Skin epidermis (tissue), 12 donors: ENCODE data around the gene LINC01488.
A peak's percentile ranks its signal among the peaks of the same experiment; 100 is the strongest.

Experiments
- H3K27ac ChIP-seq, 21 experiments: fragments of 200-600 bp; sonication (generic) in 11 of 21; one replicate each; pipeline ENCODE4 v1.5.0; 2020; ENCODE audit warnings: mild to moderate bottlenecking in 3 of 21, inconsistent platforms in 2 of 21, moderate library complexity in 2 of 21
- H3K4me3 ChIP-seq, 7 experiments: fragments of 200-600 bp; sonication (generic) in 2 of 7; one replicate each; pipeline ENCODE4 v1.5.0; 2020; ENCODE audit warnings: inconsistent platforms in 2 of 7, mild to moderate bottlenecking in 2 of 7, moderate library complexity in 1 of 7

LINC01488 gene

GRCh38 chr11:69475141-69475865 is 6.2 kb upstream of the LINC01488 start:
- no peak overlapping the region for H3K27ac ChIP-seq
- no peak overlapping the region for H3K4me3 ChIP-seq

- Histone ChIP-seq H3K4me3 (no peak overlapping the region), H3K27ac (no peak overlapping the region)
Observed at GRCh38 chr11:69475866-69476471, 5.5 kb upstream of the LINC01488 start.

- Histone ChIP-seq H3K4me3 (no peak overlapping the region), H3K27ac (no peak overlapping the region)
Observed at GRCh38 chr11:69476509-69476961, 4.9 kb upstream of the LINC01488 start.

- Histone ChIP-seq H3K4me3 (no peak overlapping the region), H3K27ac (no peak overlapping the region)
Observed at GRCh38 chr11:69477086-69477485, 4.4 kb upstream of the LINC01488 start.

GRCh38 chr11:69479591-69480271 is 1.7 kb upstream of the LINC01488 start:
- Histone ChIP-seq H3K27ac (peak overlapping the region in 13 of 21 experiments; percentile 12 to 75 (median 37)), H3K4me3 (no peak overlapping the region)

- peak overlapping the region in 11 of 21 experiments; percentile 12 to 75 (median 35) for H3K27ac ChIP-seq
- no peak overlapping the region for H3K4me3 ChIP-seq
Observed at GRCh38 chr11:69480547-69481392, 693 bp upstream of the LINC01488 start.

- no peak overlapping the region for H3K27ac ChIP-seq
Observed at GRCh38 chr11:69482322-69482721, 859 bp downstream of the LINC01488 start.

GRCh38 chr11:69483170-69483569 is 1.7 kb downstream of the LINC01488 start:
- Histone ChIP-seq H3K27ac (no peak overlapping the region), H3K4me3 (no peak overlapping the region)

More at GRCh38 chr11:69482322-69482721, 859 bp downstream of the LINC01488 start:
- H3K4me3 ChIP-seq: no peak overlapping the region

- H3K4me3 ChIP-seq: no peak overlapping the region
- H3K27ac ChIP-seq: no peak overlapping the region
Observed at GRCh38 chr11:69483691-69484426, 2.4 kb downstream of the LINC01488 start.

- Histone ChIP-seq H3K27ac (no peak overlapping the region), H3K4me3 (no peak overlapping the region)
Observed at GRCh38 chr11:69484427-69485259, 3.2 kb downstream of the LINC01488 start.

- no peak overlapping the region for H3K27ac ChIP-seq
- no peak overlapping the region for H3K4me3 ChIP-seq
Observed at GRCh38 chr11:69485337-69486041, 4.0 kb downstream of the LINC01488 start.

GRCh38 chr11:69486056-69486772 is 4.8 kb downstream of the LINC01488 start:
- H3K27ac ChIP-seq: peak overlapping the region in 8 of 21 experiments; percentile 4 to 81 (median 44)
- no peak overlapping the region for H3K4me3 ChIP-seq

GRCh38 chr11:69486773-69487291 is 5.4 kb downstream of the LINC01488 start:
- H3K27ac ChIP-seq: peak overlapping the region in 10 of 21 experiments; percentile 11 to 81 (median 38)
- no peak overlapping the region for H3K4me3 ChIP-seq

- Histone ChIP-seq H3K4me3 (no peak overlapping the region), H3K27ac (peak overlapping the region in 8 of 21 experiments; percentile 28 to 81 (median 44))
Observed at GRCh38 chr11:69487391-69487790, 5.9 kb downstream of the LINC01488 start.

GRCh38 chr11:69487849-69488542 is 6.5 kb downstream of the LINC01488 start:
- H3K27ac ChIP-seq: peak overlapping the region in 7 of 21 experiments; percentile 28 to 75 (median 41)

GRCh38 chr11:69488543-69488940 is 7.1 kb downstream of the LINC01488 start:
- H3K27ac ChIP-seq: peak overlapping the region in 2 of 21 experiments; percentile 13 to 28
- H3K4me3 ChIP-seq: no peak overlapping the region

More at GRCh38 chr11:69487849-69488542, 6.5 kb downstream of the LINC01488 start:
- H3K4me3 ChIP-seq: no peak overlapping the region
